ENCODE results near the gene CEACAM5. TPM values are rescaled to one million over a fixed set of nuclear protein-coding genes. Genes with fewer than 3 reads are reported as not detected.

Gene CEACAM5
- polyA plus RNA-seq, 3 donors, result not detected

DNA sequence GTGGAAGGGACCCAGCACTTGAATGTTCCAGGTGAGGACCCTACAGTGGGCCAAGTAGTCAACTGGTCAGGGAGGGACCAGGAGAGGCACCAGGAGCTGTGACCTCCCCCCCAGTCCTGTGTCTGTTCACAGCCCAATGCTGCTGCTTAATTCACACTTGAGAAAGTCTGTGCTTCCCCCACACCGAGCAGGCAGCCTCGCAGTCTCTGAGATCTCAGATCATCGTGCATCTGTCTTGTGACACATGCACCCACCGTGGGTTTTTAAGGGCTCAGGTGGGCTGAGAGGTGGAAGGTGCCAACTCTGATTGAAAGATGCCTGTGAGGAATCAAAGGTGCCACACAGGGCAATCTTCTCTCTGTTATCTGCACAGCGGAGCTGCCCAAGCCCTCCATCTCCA, 6.2 kb downstream of the CEACAM5 start:
- intact Hi-C loops (cut with micrococcal nuclease), result no loop called here
- WGBS (ENCODE audit: insufficient coverage), result 100% methylated on average over 2 of the region's 5 CpGs
- Histone ChIP-seq H3K9ac (ENCODE audit: insufficient read depth, low read length, poor library complexity, severe bottlenecking) (no peak overlapping the region), H3K79me2 (ENCODE audit: insufficient read depth, low read length) (no peaks in the 10 kb centered on the region), H3K36me3 (replicated peaks in 1 of 2; ENCODE audit: control insufficient read depth in 1 of 2, insufficient read depth in 2 of 2, low read length in 2 of 2) (no peaks in the 10 kb centered on the region), H3K27ac (ENCODE audit: low read depth in 1 of 2, low read length in 2 of 2) (no peak overlapping the region), H3K27me3 (ENCODE audit: control insufficient read depth in 2 of 2, insufficient read depth in 2 of 2, low read length in 2 of 2) (no peaks in the 10 kb centered on the region), H3K9me3 (replicated peaks in 1 of 2; ENCODE audit: control insufficient read depth in 1 of 2, insufficient read depth in 1 of 2, low read length in 2 of 2) (no peaks in the 10 kb centered on the region), H3K4me1 (ENCODE audit: control insufficient read depth in 1 of 2, insufficient read depth in 2 of 2, low read length in 2 of 2) (no peaks in the 10 kb centered on the region), H2AFZ (ENCODE audit: insufficient read depth, low read depth, low read length, poor library complexity, severe bottlenecking) (no peak overlapping the region), H4K20me1 (ENCODE audit: insufficient read depth, low read length) (no peaks in the 10 kb centered on the region), H3K4me3 (replicated peaks in 1 of 3; ENCODE audit: low read depth in 2 of 3, low read length in 3 of 3) (no peak overlapping the region), H3K4me2 (replicated peaks; ENCODE audit: extremely low read depth, low read length, poor library complexity, severe bottlenecking) (no peak overlapping the region)
- Mint-ChIP-seq H3K9me3 (no peaks in the 10 kb centered on the region), H3K4me3 (no peak overlapping the region), H3K27me3 (ENCODE audit: low read depth in 3 of 3) (peaks cover 17 to 25% (median 18%) of the 10 kb centered on the region in 3 donors), H3K4me1 (no peaks in the 10 kb centered on the region), H3K36me3 (no peaks in the 10 kb centered on the region), H3K27ac (no peak overlapping the region)
- DNase-seq, result no peak
- TF ChIP-seq, protein P1, sequence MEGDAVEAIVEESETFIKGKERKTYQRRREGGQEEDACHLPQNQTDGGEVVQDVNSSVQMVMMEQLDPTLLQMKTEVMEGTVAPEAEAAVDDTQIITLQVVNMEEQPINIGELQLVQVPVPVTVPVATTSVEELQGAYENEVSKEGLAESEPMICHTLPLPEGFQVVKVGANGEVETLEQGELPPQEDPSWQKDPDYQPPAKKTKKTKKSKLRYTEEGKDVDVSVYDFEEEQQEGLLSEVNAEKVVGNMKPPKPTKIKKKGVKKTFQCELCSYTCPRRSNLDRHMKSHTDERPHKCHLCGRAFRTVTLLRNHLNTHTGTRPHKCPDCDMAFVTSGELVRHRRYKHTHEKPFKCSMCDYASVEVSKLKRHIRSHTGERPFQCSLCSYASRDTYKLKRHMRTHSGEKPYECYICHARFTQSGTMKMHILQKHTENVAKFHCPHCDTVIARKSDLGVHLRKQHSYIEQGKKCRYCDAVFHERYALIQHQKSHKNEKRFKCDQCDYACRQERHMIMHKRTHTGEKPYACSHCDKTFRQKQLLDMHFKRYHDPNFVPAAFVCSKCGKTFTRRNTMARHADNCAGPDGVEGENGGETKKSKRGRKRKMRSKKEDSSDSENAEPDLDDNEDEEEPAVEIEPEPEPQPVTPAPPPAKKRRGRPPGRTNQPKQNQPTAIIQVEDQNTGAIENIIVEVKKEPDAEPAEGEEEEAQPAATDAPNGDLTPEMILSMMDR (IDR thresholded peaks at IDR 0.05), result no peak

DNA sequence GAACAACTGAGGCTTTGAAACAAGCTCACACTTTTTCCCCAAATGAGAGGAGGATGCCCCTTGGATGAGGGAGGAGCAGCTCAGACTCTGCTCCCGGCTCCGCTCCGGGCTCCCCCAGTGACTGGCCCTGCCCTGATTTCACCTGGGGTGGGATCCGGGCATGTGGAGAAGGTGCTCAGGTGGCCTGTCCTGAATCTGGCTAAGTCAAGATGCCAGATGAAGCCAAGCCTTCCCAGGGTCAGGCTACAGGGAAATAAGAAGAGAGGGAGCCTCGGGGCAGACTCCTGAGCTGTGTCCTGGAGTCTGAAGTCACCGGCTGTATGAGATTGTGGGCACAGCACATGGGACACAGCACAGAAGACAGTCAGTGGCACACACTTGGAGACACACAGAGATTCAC, 10.3 kb downstream of the CEACAM5 start:
- Histone ChIP-seq H3K79me2 (ENCODE audit: insufficient read depth, low read length) (no peaks in the 10 kb centered on the region), H3K9ac (ENCODE audit: insufficient read depth, low read length, poor library complexity, severe bottlenecking) (no peak overlapping the region), H3K4me3 (replicated peaks in 1 of 3; ENCODE audit: low read depth in 2 of 3, low read length in 3 of 3) (no peak overlapping the region), H4K20me1 (ENCODE audit: insufficient read depth, low read length) (no peaks in the 10 kb centered on the region), H3K27me3 (ENCODE audit: control insufficient read depth in 2 of 2, insufficient read depth in 2 of 2, low read length in 2 of 2) (no peaks in the 10 kb centered on the region), H3K36me3 (replicated peaks in 1 of 2; ENCODE audit: control insufficient read depth in 1 of 2, insufficient read depth in 2 of 2, low read length in 2 of 2) (no peaks in the 10 kb centered on the region), H2AFZ (ENCODE audit: insufficient read depth, low read depth, low read length, poor library complexity, severe bottlenecking) (no peak overlapping the region), H3K9me3 (replicated peaks in 1 of 2; ENCODE audit: control insufficient read depth in 1 of 2, insufficient read depth in 1 of 2, low read length in 2 of 2) (no peaks in the 10 kb centered on the region), H3K4me2 (replicated peaks; ENCODE audit: extremely low read depth, low read length, poor library complexity, severe bottlenecking) (no peak overlapping the region), H3K27ac (ENCODE audit: low read depth in 1 of 2, low read length in 2 of 2) (no peak overlapping the region), H3K4me1 (ENCODE audit: control insufficient read depth in 1 of 2, insufficient read depth in 2 of 2, low read length in 2 of 2) (no peaks in the 10 kb centered on the region)
- Mint-ChIP-seq H3K36me3 (no peaks in the 10 kb centered on the region), H3K27me3 (ENCODE audit: low read depth in 3 of 3) (peaks cover 10 to 26% (median 23%) of the 10 kb centered on the region in 3 donors), H3K9me3 (no peaks in the 10 kb centered on the region), H3K27ac (no peak overlapping the region), H3K4me3 (no peak overlapping the region), H3K4me1 (no peaks in the 10 kb centered on the region)
- 92% methylated on average over 6 of the region's 6 CpGs for WGBS (ENCODE audit: insufficient coverage)
- intact Hi-C loops (cut with micrococcal nuclease), result no loop called here
- DNase-seq, result no peak
- TF ChIP-seq, protein P1 (IDR thresholded peaks at IDR 0.05), result no peak
